SH-SY5Y (cell line): ENCODE data around the gene ZP1.

Source experiments
- GATA2 ChIP-seq: IDR thresholded peaks from 2 replicates; pipeline ENCODE4 v1.6.1; 2011; ENCODE audit warnings: mild to moderate bottlenecking, low read depth, low read length
- GATA3 ChIP-seq: IDR thresholded peaks from 2 replicates; pipeline ENCODE4 v1.6.1; 2011; ENCODE audit warnings: low read depth, mild to moderate bottlenecking, low read length, moderate library complexity

ZP1 gene

GRCh38 chr11:60852117-60852981 lies 15.0 kb upstream of the ZP1 start:
- TF ChIP-seq GATA3: no peak
- no peak for TF ChIP-seq GATA2

DNA sequence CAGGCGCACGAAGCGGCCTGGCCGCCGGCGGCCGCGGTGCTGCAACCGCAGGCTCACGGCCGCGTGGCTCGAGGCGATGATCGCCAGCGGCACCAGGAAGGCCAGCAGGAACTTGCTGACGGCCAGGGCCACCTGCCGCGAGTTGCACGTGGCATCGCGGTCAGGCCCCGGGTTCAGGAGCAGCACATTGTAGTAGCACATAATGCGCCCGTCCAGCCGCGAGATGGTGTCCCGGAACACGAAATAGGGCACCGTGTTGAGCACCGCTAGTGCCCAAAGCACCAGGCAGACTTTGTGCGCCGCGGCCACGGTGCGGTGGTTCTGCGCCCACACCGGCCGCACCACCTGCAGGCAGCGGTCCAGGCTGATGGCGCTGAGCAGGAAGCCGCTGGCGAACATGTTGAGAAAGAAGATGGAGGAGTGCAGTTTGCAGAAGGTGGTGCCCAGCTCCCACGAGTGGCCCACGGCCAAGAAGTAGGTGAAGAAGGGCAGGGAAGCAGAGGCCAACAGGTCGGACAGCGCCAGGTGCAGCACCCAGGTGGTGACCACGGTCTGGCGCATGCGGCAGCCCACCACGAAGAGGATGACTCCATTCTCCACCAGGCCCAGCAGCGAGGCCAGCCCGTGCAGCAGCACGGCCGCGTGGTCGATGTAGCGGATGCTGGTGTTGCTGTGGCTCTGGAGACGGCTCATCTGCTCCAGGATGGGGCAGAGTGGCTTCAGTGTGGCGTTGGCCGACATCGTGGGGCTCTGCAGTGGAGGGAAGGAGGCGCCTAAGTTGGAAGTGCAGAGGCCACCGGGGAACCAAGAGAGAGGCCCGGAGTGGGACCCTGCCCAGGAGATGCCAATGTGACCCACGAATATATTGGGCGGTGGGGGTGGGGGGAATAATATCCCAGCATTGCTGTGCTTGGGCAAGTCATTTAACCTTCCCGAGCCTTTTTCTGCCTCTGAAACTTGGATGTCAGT lies 14.1 kb upstream of the ZP1 start:
- TF ChIP-seq GATA2 (no peak), GATA3 (no peak)

GRCh38 chr11:60854140-60854846 lies 13.0 kb upstream of the ZP1 start:
- TF ChIP-seq GATA2 (no peak), GATA3 (no peak)

- TF ChIP-seq GATA2 (no peak), GATA3 (no peak)
Observed at GRCh38 chr11:60854847-60855725, 12.3 kb upstream of the ZP1 start.

- TF ChIP-seq GATA2: no peak
- no peak for TF ChIP-seq GATA3
Observed at GRCh38 chr11:60855726-60856633, 11.4 kb upstream of the ZP1 start, which contains the start of gene PTGDR2. TSS of gene PTGDR2 (minus strand) at chr11:60855950. CDS start at chr11:60853722, 2,228 bp downstream.

DNA sequence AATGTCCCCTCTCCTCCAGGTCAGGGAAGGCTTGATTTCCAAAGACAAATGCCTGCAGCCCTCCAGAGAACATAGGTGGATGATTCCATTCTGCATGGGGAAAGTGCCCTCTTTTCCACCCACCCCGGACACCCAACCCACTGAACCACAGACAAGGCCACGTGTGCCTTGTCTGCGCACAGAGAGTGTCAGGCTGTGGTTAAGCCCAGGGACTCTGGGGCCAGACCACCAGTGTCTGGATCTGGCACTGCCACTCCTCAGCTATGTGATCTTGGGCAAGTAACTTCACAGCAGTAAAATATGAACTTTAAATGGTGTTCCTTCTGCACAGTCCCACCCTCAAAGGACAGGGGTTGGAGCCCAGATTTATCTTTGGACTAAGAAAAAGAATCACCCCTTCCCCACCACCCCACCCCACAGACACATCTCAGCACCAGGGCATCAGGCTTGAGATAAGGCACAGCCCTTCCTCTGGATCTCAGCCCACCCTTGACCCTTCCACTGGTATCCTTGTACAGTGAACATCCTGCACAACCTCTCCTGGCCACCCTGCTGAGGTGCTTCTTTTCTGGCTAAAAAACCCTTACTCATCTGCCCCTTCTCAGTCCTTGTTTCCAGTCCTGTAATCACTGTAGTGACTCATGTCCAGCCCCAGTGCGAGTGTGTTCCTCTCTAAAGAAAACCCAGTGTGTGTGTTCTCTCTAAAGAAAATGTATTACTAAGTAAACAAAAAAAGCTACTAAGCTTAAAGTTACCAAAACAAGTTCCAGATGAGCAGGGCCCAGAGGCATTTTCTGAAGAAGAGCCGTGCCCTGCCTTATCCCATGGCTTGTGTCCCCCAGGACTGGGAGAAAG lies 9.7 kb upstream of the ZP1 start:
- TF ChIP-seq GATA3 (no peak), GATA2 (no peak)

- TF ChIP-seq GATA2: no peak
- no peak for TF ChIP-seq GATA3
Observed at GRCh38 chr11:60858236-60858635, 9.1 kb upstream of the ZP1 start.

- TF ChIP-seq GATA3: no peak
- no peak for TF ChIP-seq GATA2
Observed at GRCh38 chr11:60858731-60859464, 8.4 kb upstream of the ZP1 start.

DNA sequence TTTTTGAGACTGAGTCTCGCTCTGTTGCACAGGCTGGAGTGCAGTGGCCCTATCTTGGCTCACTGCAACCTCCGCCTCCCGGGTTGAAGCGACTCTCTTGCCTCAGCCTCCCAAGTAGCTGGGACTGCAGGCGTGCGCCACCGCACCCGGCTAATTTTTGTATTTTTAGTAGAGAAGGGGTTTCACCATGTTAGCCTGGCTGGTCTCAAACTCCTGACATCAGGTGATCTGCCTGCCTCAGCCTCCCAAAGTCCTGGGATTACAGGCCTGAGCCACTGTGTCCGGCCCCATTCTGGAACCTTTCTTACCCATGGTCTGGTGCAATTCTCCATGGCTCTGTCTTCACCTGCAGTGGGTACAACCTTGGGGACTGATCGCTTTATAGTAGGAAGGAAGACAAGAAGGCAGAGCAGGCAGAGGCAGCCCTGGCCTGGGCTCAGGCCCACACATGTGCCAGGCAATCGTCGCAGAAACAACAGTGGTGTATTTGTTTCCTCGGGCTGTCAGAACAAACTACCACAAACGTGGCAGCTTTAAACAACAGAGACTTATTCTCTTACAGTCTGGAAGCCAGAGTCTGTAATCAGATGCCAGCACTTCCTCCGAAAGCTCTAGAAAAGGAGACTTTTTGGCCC lies 7.6 kb upstream of the ZP1 start:
- no peak for TF ChIP-seq GATA3
- no peak for TF ChIP-seq GATA2

DNA sequence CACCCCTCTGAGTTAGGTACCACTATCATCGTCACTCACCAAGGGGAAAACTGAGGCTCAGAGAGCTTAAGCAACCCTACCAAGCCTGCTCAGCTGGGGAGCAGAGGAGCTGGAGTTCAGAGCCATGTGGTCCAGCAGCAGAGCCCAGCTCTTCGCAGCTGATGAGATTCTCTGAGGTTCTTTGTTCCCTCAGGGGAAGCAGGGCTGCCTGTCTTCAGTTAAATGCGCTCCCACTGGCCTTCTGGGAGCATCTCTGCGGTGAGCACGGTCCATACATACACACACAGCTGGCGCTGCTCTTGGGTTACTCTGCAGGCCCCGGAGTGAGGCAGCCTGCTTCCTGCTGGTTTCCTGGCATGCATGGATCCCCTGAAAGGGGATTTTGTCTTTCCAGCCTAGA lies 6.4 kb upstream of the ZP1 start:
- no peak for TF ChIP-seq GATA2
- TF ChIP-seq GATA3: no peak

- no peak for TF ChIP-seq GATA3
- no peak for TF ChIP-seq GATA2
Observed at GRCh38 chr11:60862171-60862570, 5.2 kb upstream of the ZP1 start.
